SK-MEL-5 (cell line): ENCODE results near the gene CHRNB1. TPM values are rescaled to one million over a fixed set of nuclear protein-coding genes. Genes with fewer than 3 reads are reported as not detected.

ENCODE experiments used
- DNase-seq: peaks from one replicate; pipeline ENCODE4 v3.0.0-alpha.2; 2016; ENCODE audit warnings: low read depth, low spot score
- in situ Hi-C: cut with HindIII; loops from 2 replicates; pipeline ENCODE4 v1.10.0; 2016; ENCODE audit warnings: low sequenced_read_pairs, high pct_unique_total_duplicates, low pct_unique_long_range_greater_than_20kb
- total RNA-seq: library from RNA; depleted of rRNA; stranded (reverse); fragments of >200 nt; shearing (Covaris generic); gene quantifications from 2 replicates; pipeline ENCODE4 v1.2.3, GENCODE V29; 2014

Gene CHRNB1
- total RNA-seq, 1 experiment from 2014 or later = 4.5 TPM

DNA sequence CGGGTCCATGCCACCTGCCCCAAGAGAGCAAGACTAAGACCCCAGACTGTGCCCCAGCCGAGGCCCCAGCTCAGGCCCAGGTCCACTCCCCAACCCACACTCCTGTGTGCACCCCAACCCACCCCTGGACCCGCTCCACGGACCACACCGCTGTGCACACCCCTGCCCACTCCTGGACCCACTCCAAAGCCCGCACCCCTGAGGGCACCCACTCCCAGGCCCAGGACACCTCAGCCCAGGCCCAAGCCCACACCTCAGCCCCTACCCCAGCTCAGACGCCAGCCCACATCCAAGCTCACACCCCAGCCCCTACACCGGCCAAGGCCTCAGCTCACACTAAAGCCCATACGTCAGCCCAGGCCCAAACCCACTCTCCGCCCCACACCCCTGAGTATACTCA lies 15.1 kb upstream of the CHRNB1 start:
- in situ Hi-C loops = no loop called here
- DNase-seq = no peak

DNA sequence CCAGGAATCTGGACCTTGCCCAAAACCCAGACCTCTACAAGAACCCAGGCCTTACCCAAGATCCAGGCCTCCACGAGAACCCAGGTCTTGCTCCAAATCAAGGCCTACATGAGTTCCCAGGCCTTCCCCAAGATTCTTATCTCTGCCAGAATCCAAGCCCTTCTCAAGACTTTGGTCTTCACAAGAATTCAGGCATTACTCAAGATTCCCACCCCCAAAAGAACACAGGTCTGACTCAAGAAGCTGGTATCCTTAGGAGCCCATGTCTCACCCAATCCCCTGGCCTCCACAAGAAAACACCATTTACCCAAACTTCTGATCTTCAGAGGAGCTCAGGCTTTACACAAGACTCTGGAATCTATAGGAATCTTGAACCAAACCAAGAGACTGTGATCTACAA lies 13.6 kb upstream of the CHRNB1 start:
- in situ Hi-C loops = no loop called here
- no peak for DNase-seq

GRCh38 chr17:7432296-7432695 lies 12.6 kb upstream of the CHRNB1 start:
- in situ Hi-C loops = no loop called here
- DNase-seq = no peak

DNA sequence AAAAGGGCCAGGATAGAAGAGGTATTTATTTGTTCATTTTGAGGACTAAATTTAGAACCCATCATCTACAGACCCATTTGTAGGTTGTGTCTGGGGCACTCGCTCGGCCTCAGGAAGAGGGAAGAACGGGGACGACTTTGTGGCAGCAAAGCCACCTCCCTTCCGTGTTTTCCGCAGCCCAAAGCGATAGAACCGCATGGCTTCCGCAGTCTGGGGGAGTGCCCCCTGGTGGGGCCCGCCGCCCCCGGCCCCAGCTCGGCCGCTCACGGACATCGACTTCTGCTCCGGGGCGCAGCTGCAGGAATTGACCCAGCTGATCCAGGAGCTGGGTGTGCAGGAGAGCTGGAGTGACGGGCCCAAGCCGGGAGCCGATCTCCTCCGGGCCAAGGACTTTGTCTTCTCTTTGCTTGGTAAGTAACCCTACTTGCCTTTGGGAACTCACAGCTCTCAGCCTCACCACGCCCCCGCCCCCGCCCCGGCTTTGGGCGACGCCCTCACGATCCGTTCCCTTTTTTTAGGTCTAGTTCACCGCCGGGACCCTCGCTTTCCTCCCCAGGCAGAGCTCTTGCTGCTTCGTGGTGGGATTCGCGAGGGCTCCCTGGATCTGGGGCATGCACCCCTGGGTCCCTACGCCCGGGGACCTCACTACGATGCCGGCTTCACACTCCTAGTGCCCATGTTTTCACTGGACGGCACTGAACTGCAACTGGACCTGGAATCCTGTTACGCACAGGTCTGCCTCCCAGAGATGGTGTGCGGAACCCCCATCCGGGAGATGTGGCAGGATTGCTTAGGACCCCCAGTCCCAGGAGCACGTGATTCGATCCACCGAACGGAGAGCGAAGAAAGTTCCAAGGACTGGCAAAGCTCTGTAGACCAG lies 8.9 kb upstream of the CHRNB1 start:
- in situ Hi-C loops = no loop called here
- DNase-seq = peak; percentile 29

- DNase-seq = peak; percentile 79
Observed at GRCh38 chr17:7436556-7437368, 8.1 kb upstream of the CHRNB1 start.

GRCh38 chr17:7437369-7437863 lies 7.4 kb upstream of the CHRNB1 start:
- in situ Hi-C loops = no loop called here
- DNase-seq = no peak

More at GRCh38 chr17:7436556-7437368, 8.1 kb upstream of the CHRNB1 start:
- in situ Hi-C loops = no loop called here

DNA sequence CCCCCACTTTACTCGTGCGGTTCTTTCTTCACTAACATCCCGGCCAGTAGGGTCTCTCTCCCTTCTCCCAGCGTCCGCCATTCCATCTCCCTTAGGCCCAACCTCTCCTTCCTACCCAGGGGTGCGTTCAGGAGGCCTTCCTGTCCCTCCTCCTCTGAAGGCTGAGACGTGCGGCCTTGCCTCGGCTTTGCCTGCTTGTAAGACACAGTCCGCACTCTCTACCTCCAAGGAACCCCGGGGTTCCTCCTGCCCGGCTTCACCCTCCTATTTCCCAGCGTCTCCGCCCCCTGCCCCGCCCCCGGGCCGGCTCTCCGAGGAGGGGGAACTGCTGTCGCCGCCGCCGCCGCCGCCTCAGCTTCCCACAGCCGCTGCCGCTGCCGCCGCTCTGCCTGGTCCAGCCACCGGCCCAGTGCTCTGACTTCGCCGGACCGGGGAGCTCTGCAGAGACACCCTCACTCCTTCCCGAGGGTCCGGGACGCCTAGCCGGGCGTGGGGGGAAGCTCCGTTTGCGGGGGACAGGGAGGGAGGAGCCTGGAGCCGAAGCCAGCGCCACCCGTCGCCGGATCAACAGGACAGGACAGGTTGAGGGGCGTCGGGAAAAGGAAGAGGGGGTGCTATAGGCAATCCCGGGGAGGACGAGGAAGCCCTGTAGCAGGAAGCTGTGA lies 6.8 kb upstream of the CHRNB1 start:
- in situ Hi-C loops = no loop called here
- DNase-seq = no peak

GRCh38 chr17:7438656-7439460 lies 6.0 kb upstream of the CHRNB1 start:
- in situ Hi-C loops = no loop called here
- no peak for DNase-seq

GRCh38 chr17:7439462-7440112 lies 5.3 kb upstream of the CHRNB1 start, which contains the start of gene FGF11:
Gene FGF11 (plus strand): TSS chr17:7439512. CDS start chr17:7439621, 109 bp downstream.
- DNase-seq = no peak
- in situ Hi-C loops = no loop called here

DNA sequence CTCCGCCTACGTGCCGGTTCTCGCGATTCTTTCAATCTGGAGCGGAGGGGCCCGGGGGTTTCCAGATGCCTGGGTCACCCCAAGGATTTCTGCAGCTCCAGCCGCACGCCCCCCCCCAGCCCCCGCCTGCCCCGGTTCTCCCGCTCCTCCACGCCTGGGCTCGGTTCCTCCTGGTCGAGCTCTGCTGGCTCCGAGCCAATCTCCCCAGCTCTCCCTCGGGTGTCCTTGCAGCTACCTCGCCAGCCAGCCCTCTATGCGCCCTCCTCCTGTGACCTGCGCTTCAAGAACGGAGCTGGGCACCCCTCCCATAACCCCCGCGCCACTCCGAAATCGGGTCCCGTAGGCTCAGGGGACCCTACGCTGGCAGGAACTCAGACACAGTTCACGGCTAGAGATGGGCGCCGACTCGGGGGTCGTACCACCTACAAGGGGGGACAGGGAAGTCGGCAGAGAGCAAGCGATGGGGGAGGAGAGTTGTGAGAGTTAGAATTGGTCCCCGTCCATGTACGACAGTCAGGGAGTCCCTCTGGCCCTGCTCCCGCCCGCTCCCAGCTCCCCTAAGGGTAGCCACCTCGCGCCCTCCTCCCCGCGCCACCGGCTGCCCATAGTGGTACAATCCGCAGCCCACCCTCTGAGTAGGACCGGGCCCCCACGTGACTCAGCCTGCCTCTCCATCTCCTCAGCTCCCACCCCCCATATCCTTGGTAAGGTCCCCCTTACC lies 4.6 kb upstream of the CHRNB1 start:
- in situ Hi-C loops = no loop called here
- no peak for DNase-seq

DNA sequence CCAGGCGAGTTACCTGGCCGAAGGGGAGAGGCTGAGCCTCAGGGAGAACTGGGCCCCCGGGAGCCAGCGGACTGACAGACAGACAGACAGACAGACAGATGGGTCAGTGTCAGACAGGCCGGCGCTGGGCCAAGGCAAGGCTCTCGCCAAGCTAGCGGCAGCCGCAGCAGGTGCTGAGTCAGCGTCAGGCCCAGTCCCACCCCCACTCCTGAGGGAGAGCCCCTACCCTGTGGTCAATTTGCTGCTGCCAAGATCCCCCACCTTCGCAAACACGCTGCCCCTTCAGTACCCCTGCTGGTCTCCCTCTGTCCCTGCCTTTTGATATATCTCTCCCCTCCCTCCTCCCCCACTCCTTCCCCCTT lies 4.0 kb upstream of the CHRNB1 start:
- DNase-seq = no peak

DNA sequence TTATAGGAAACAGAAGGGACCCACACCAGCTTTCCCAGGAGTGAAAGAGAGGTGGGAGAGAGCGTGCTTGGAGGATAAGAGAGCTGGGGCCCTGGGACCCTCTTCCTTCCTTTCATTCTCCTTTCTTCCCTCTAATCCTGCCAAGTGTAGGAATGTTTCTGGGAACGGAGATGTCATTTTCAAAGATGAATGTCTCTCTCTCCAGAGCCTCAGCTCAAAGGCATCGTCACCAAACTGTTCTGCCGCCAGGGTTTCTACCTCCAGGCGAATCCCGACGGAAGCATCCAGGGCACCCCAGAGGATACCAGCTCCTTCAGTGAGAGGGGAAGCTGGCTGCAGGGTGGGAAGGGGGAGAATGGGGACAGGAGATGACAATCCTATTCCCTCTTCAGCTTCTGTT lies 3.6 kb upstream of the CHRNB1 start:
- DNase-seq = no peak
- in situ Hi-C loops = no loop called here

More for the DNA sequence above, 4.0 kb upstream of the CHRNB1 start:
- in situ Hi-C loops = no loop called here

DNA sequence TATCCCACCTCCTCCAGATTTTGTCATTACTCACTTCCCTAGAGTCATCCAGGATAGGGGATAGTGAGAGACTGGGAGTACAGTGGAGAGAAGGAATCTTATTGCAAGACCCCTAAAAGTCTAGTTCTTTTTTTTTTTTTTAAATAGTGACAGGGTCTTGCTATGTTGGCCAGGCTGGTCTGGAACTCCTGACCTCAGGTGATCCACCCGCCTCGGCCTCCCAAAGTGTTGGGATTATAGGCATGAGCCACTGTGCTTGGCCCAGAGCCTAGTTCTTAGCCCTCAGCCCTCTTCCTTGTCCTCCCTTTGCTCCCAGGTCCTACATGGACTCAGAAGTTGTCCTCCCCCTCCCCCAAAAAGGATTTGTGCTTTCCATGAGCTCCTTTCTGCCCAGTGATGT lies 2.7 kb upstream of the CHRNB1 start:
- in situ Hi-C loops = no loop called here

DNA sequence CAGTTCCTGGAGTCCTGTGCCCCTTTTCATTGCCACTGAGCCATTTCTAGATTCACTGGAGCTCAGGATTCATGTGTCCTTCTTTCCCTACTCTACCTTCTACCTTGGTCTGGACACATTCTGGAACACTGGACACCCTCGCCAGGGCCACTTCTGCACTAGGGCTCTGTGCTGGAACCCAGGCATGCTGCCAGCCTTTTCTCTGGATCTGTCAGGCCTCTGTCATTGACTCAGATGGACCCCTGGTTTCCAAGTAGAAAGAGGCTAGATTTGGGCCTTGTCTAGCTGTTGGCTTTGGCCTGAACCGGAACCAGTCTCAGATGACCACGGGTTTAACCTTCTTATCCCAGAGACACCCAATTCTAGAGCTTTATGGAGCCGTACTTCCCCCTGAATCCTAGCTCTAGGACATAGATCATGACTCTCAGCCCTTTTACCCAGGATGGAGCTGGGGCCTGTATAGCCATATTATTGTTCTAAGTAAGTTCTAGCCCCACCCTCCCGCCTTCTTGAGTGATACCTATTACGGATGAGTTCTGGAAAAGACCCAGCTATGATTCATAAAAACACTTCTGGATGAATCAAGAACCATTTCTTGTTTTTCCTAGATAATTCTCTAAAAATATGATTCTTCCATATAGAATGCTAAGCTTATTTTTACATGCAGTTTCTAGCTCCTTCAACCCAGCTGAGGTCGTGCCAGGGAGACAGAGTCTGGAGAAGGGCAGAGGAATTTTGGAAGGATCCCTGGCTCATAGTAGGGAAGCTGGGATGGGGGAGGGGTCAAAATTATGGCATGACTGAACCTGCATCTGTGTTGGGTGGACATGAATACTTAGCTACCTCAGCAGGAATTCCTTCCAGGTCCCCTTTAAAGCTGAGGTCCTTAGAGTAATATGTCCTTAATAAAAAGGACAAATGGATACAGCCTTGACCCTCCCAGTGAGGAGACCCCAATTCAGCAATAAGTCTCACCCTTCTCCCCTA lies 1.1 kb upstream of the CHRNB1 start:
- no peak for DNase-seq
- in situ Hi-C loops = no loop called here

More for the DNA sequence above, 2.7 kb upstream of the CHRNB1 start:
- DNase-seq = no peak

DNA sequence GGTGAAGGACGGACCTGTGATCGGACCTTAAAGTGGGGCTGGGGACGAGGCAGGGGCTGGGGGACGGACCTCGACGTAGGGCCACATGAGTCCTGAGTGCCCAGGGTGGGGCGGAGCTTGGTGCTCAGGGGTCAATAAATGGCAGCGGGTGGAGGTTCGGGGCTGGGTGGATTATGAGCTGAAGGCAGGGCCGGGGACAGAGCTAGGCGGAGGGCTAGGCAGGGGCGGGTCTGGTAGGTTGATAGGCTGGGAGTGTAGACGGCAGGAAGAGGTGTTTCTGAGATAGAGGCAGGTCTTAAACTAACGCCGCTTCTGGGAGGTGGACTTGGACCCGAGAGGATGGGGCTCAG lies 733 bp downstream of the CHRNB1 start:
- DNase-seq = no peak
- in situ Hi-C loops = no loop called here
